Common myeloid progenitor, CD34-positive (primary cell): ENCODE results near the gene PRXL2C. TPM values are rescaled to one million over a fixed set of nuclear protein-coding genes. Genes with fewer than 3 reads are reported as not detected.
"Not testable (repeated sequence)": the region's sequence is repeated elsewhere in the genome, so short reads cannot be mapped to it uniquely, and the experiment has no call there.

Experiments
- CTCF ChIA-PET: fragments of 350-600 bp; sonication (Branson Sonifier 250); formaldehyde crosslinking; loops from one replicate; lab custom pipeline; 2021; ENCODE audit warnings: antibody characterized with exemption; lab: Charles Lee
- POLR2A ChIA-PET: fragments of 350-600 bp; sonication (Branson Sonifier 250); formaldehyde crosslinking; loops from one replicate; lab custom pipeline; 2021; ENCODE audit warnings: antibody characterized with exemption; lab: Charles Lee
- DNase-seq, 3 donors: peaks; one replicate each; pipeline versions ENCODE4 v3.0.0 to v3.0.0-alpha.2; 2013
- H3K27ac ChIP-seq, 2 experiments: 1 replicate in 1 of 2; 2 replicates in 1 of 2; pipeline ENCODE4 v1.7.0; 2013; ENCODE audit warnings: inconsistent platforms in 2 of 2, low read length in 2 of 2, mild to moderate bottlenecking in 2 of 2, low read depth in 1 of 2, moderate library complexity in 1 of 2; ENCODE audit not compliant: severe bottlenecking in 2 of 2, insufficient read depth in 1 of 2, poor library complexity in 1 of 2
- H3K27me3 ChIP-seq, 5 experiments: replicated peaks in 2 of 5; 1 replicate in 3 of 5; 2 replicates in 2 of 5; pipeline versions ENCODE4 v1.6.1 to v1.7.0; 2013; ENCODE audit warnings: low read length in 4 of 5, mild to moderate bottlenecking in 2 of 5, moderate library complexity in 2 of 5, inconsistent platforms in 1 of 5; ENCODE audit not compliant: insufficient read depth in 5 of 5, control insufficient read depth in 4 of 5
- H3K36me3 ChIP-seq, 4 experiments: 1 replicate in 2 of 4; 2 replicates in 2 of 4; pipeline versions ENCODE4 v1.6.1 to v1.7.0; 2013; ENCODE audit warnings: low read length in 3 of 4, control low read depth in 1 of 4, mild to moderate bottlenecking in 1 of 4; ENCODE audit not compliant: control insufficient read depth in 4 of 4, insufficient read depth in 4 of 4
- H3K4me1 ChIP-seq, 4 experiments: 1 replicate in 3 of 4; 2 replicates in 1 of 4; pipeline versions ENCODE4 v1.6.1 to v1.7.1; 2013; ENCODE audit warnings: low read length in 3 of 4, mild to moderate bottlenecking in 3 of 4, control low read depth in 1 of 4, inconsistent platforms in 1 of 4, moderate library complexity in 1 of 4; ENCODE audit not compliant: control insufficient read depth in 4 of 4, insufficient read depth in 4 of 4; ENCODE audit errors: control extremely low read depth in 1 of 4
- H3K4me3 ChIP-seq, 7 experiments: 1 replicate in 4 of 7; 2 replicates in 3 of 7; pipeline versions ENCODE4 v1.5.1 to v1.7.0; 2013; ENCODE audit warnings: mild to moderate bottlenecking in 7 of 7, low read length in 6 of 7, moderate library complexity in 6 of 7, inconsistent platforms in 2 of 7, low read depth in 2 of 7, control low read depth in 1 of 7; ENCODE audit not compliant: insufficient read depth in 4 of 7, control insufficient read depth in 1 of 7; ENCODE audit errors: extremely low read depth in 1 of 7
- H3K9me3 ChIP-seq, 5 experiments: 1 replicate in 4 of 5; 2 replicates in 1 of 5; pipeline versions ENCODE4 v1.6.1 to v1.7.1; 2013; ENCODE audit warnings: low read length in 4 of 5, mild to moderate bottlenecking in 2 of 5, inconsistent platforms in 1 of 5, low read depth in 1 of 5, moderate library complexity in 1 of 5; ENCODE audit not compliant: control insufficient read depth in 4 of 5, insufficient read depth in 2 of 5; ENCODE audit errors: control extremely low read depth in 1 of 5
- WGBS: methylation state at CpG from one replicate; pipeline ENCODE4 v1.1.5; 2013; ENCODE audit not compliant: insufficient coverage; 5-methylcytosine and 5-hydroxymethylcytosine counted together
- polyA plus RNA-seq: library from polyadenylated mRNA; unstranded; fragments of 120-200 nt; gene quantifications from one replicate; pipeline ENCODE4 v1.2.1, GENCODE V29; 2013

PRXL2C gene
- polyA plus RNA-seq = 28.0 TPM

GRCh38 chr9:96655198-96655851 is at the start of gene PRXL2C:
PRXL2C (minus strand) TSS chr9:96655317; CDS start chr9:96655281, 36 bp downstream.
- POLR2A ChIA-PET = interaction anchor here (0.6 to 1.4 kb wide), 2 partner anchors 37 to 371 kb away, joined by 3 to 4 read pairs; no protein-coding TSS in a partner anchor
- H3K4me3 ChIP-seq = peak within 1 kb of the TSS; percentile 69 to 86 (median 76)

GRCh38 chr9:96700721-96701375 is 45.7 kb upstream of the PRXL2C start:
- DNase-seq, POLR2A ChIA-PET, H3K4me1 ChIP-seq, H3K36me3 ChIP-seq, H3K4me3 ChIP-seq, H3K27me3 ChIP-seq, CTCF ChIA-PET, H3K27ac ChIP-seq: not testable (repeated sequence)
- WGBS = 100% methylated on average over 12 of the region's 30 CpGs
- peaks cover 0 to 66% (median 18%) of the 10 kb centered on the region in 5 experiments for H3K9me3 ChIP-seq

More at GRCh38 chr9:96655198-96655851, at the start of gene PRXL2C:
- CTCF ChIA-PET = interaction anchor here (2.3 kb wide), 1 partner anchor 12 kb away, joined by 13 read pairs; no protein-coding TSS in a partner anchor
- WGBS = 0% methylated on average over 46 of the region's 57 CpGs
- DNase-seq = peak; percentile 86 to 92 (median 88)
- Histone ChIP-seq H3K27me3 (no peaks in the 10 kb centered on the region), H3K36me3 (peaks cover 0 to 11% (median 6%) of the 10 kb centered on the region in 4 experiments), H3K4me1 (peaks cover 6 to 19% (median 17%) of the 10 kb centered on the region in 4 experiments), H3K9me3 (no peaks in the 10 kb centered on the region), H3K27ac (peak within 1 kb of the TSS; percentile 90 to 93)

- H3K27ac ChIP-seq = no peak overlapping the region
- DNase-seq = no peak
- CTCF ChIA-PET = no interaction called here
- H3K4me3 ChIP-seq = no peak overlapping the region
- POLR2A ChIA-PET = no interaction called here
- WGBS = no CpG with 5 or more reads among the region's 1 CpG
- peaks cover 4 to 39% (median 11%) of the 10 kb centered on the region in 5 experiments for H3K9me3 ChIP-seq
- H3K27me3 ChIP-seq = no peaks in the 10 kb centered on the region
- peaks cover 0 to 5% (median 1%) of the 10 kb centered on the region in 4 experiments for H3K4me1 ChIP-seq
- H3K36me3 ChIP-seq = peaks cover 0 to 12% (median 0%) of the 10 kb centered on the region in 4 experiments
Observed at GRCh38 chr9:96691326-96691725, 36.2 kb upstream of the PRXL2C start.

- CTCF ChIA-PET = no interaction called here
- H3K4me3 ChIP-seq = peak overlapping the region in 1 of 7 experiments; percentile 19
- H3K27me3 ChIP-seq = no peaks in the 10 kb centered on the region
- H3K4me1 ChIP-seq = peaks cover 0 to 9% (median 1%) of the 10 kb centered on the region in 4 experiments
- POLR2A ChIA-PET = no interaction called here
- no peak overlapping the region for H3K27ac ChIP-seq
- peak in 1 of 3 donors; percentile 17 for DNase-seq
- peaks cover 2 to 29% (median 11%) of the 10 kb centered on the region in 5 experiments for H3K9me3 ChIP-seq
- WGBS = 97% methylated on average over 5 of the region's 8 CpGs
- peaks cover 0 to 10% (median 0%) of the 10 kb centered on the region in 4 experiments for H3K36me3 ChIP-seq
Observed at GRCh38 chr9:96688745-96689464, 33.8 kb upstream of the PRXL2C start.

GRCh38 chr9:96688187-96688586 is 33.1 kb upstream of the PRXL2C start:
- H3K27ac ChIP-seq = no peak overlapping the region
- ChIA-PET POLR2A (no interaction called here), CTCF (no interaction called here)
- DNase-seq = peak in 1 of 3 donors; percentile 6
- peaks cover 2 to 29% (median 9%) of the 10 kb centered on the region in 5 experiments for H3K9me3 ChIP-seq
- H3K4me3 ChIP-seq = no peak overlapping the region
- peaks cover 0 to 9% (median 1%) of the 10 kb centered on the region in 4 experiments for H3K4me1 ChIP-seq
- WGBS = 93% methylated on average over 3 of the region's 5 CpGs
- H3K27me3 ChIP-seq = no peaks in the 10 kb centered on the region
- H3K36me3 ChIP-seq = peaks cover 0 to 10% (median 0%) of the 10 kb centered on the region in 4 experiments

GRCh38 chr9:96686638-96687335 is 31.7 kb upstream of the PRXL2C start:
- Histone ChIP-seq H3K27me3 (no peaks in the 10 kb centered on the region), H3K27ac (no peak overlapping the region), H3K4me3 (peak overlapping the region; percentile 23 to 84 (median 65)), H3K36me3 (peaks cover 0 to 9% (median 0%) of the 10 kb centered on the region in 4 experiments), H3K9me3 (peaks cover 2 to 25% (median 9%) of the 10 kb centered on the region in 5 experiments), H3K4me1 (peaks cover 0 to 9% (median 1%) of the 10 kb centered on the region in 4 experiments)
- ChIA-PET POLR2A (no interaction called here), CTCF (no interaction called here)
- 3% methylated on average over 50 of the region's 62 CpGs for WGBS
- peak; percentile 78 to 96 (median 94) for DNase-seq
